Smooth muscle cell (in vitro differentiated cells): ENCODE results near the gene SRRM1. TPM values are rescaled to one million over a fixed set of nuclear protein-coding genes. Genes with fewer than 3 reads are reported as not detected.
"Not testable (repeated sequence)": the region's sequence is repeated elsewhere in the genome, so short reads cannot be mapped to it uniquely, and the experiment has no call there.

ENCODE experiments used
- DNase-seq: peaks from one replicate; lab custom pipeline; 2025; ENCODE audit not compliant: unreplicated experiment; lab: John Stamatoyannopoulos, UW
- H2AFZ ChIP-seq: fragments of 200-600 bp; sonication (generic); 2 replicates; pipeline ENCODE4 v1.6.0; 2016; ENCODE audit warnings: antibody characterized with exemption, low read depth, mild to moderate bottlenecking
- H3F3A ChIP-seq: fragments of 200-600 bp; sonication (generic); 2 replicates; pipeline ENCODE4 v1.6.0; 2017; ENCODE audit warnings: antibody characterized with exemption, low read depth
- H3K27ac ChIP-seq: fragments of 200-600 bp; sonication (generic); 2 replicates; pipeline ENCODE4 v1.5.1; 2016; ENCODE audit warnings: low read depth, mild to moderate bottlenecking
- H3K27me3 ChIP-seq: fragments of 200-600 bp; sonication (generic); 2 replicates; pipeline ENCODE4 v1.6.1; 2016; ENCODE audit warnings: low read depth, mild to moderate bottlenecking
- H3K36me3 ChIP-seq: fragments of 200-600 bp; sonication (generic); 2 replicates; pipeline ENCODE4 v1.5.1; 2016; ENCODE audit warnings: low read depth
- H3K4me1 ChIP-seq: fragments of 200-600 bp; sonication (generic); 2 replicates; pipeline ENCODE4 v1.5.1; 2016; ENCODE audit warnings: low read depth
- H3K4me2 ChIP-seq: fragments of 200-600 bp; sonication (generic); 2 replicates; pipeline ENCODE4 v1.6.0; 2016; ENCODE audit warnings: mild to moderate bottlenecking
- H3K4me3 ChIP-seq: fragments of 200-600 bp; sonication (generic); 2 replicates; pipeline ENCODE4 v1.5.1; 2016; ENCODE audit warnings: mild to moderate bottlenecking
- H3K79me2 ChIP-seq: fragments of 200-600 bp; sonication (generic); 2 replicates; pipeline ENCODE4 v1.6.0; 2016; ENCODE audit warnings: low read depth, mild to moderate bottlenecking
- H3K9ac ChIP-seq: fragments of 200-600 bp; sonication (generic); 2 replicates; pipeline ENCODE4 v1.6.0; 2016; ENCODE audit warnings: low read depth
- H3K9me3 ChIP-seq: fragments of 200-600 bp; sonication (generic); replicated peaks from 2 replicates; pipeline ENCODE4 v1.5.1; 2016; ENCODE audit warnings: low read depth
- H4K20me1 ChIP-seq: fragments of 200-600 bp; sonication (generic); 2 replicates; pipeline ENCODE4 v1.6.0; 2016; ENCODE audit warnings: low read depth
- CTCF ChIP-seq: fragments of 200-600 bp; sonication (generic); IDR thresholded peaks from 2 replicates; pipeline ENCODE4 v1.5.1; 2017; ENCODE audit warnings: borderline replicate concordance, mild to moderate bottlenecking, antibody characterized with exemption; ENCODE audit not compliant: insufficient read depth, poor library complexity, severe bottlenecking
- WGBS: methylation state at CpG from one replicate; pipeline ENCODE4 v1.1.7; 2016; ENCODE audit warnings: low lambda C conversion rate; 5-methylcytosine and 5-hydroxymethylcytosine counted together
- polyA plus RNA-seq: library from polyadenylated mRNA; unstranded; fragments of >200 nt; fragmentation: Nextera tagmentation; extraction: Ambion mirVana; gene quantifications from 2 replicates; pipeline ENCODE4 v1.2.1, GENCODE V29; 2016
- total RNA-seq: library from RNA; depleted of rRNA; stranded (reverse); fragments of >200 nt; gene quantifications from 2 replicates; pipeline ENCODE4 v1.2.3, GENCODE V29; 2014

Gene SRRM1
- total and polyA plus RNA-seq, 2 experiments from 2014 or later, result 53.8 to 96.0 TPM

GRCh38 chr1:24695202-24695974 lies 52.3 kb downstream of the SRRM1 start:
- Histone ChIP-seq H3F3A (peaks cover 13% of the 10 kb centered on the region), H3K4me2 (no peak overlapping the region), H3K36me3 (no peaks in the 10 kb centered on the region), H4K20me1 (no peaks in the 10 kb centered on the region), H3K4me3 (no peak overlapping the region), H2AFZ (no peak overlapping the region), H3K79me2 (no peaks in the 10 kb centered on the region), H3K4me1 (no peaks in the 10 kb centered on the region), H3K9me3 (no peaks in the 10 kb centered on the region), H3K9ac (no peak overlapping the region), H3K27me3 (no peaks in the 10 kb centered on the region), H3K27ac (no peak overlapping the region)
- TF ChIP-seq CTCF, result no peak
- WGBS, result 66% methylated on average over 7 of the region's 7 CpGs
- DNase-seq, result no peak

- H3K4me3 ChIP-seq, result no peak overlapping the region
- no peaks in the 10 kb centered on the region for H3K9me3 ChIP-seq
- H2AFZ ChIP-seq, result no peak overlapping the region
- no peaks in the 10 kb centered on the region for H3K79me2 ChIP-seq
- no peaks in the 10 kb centered on the region for H3K4me1 ChIP-seq
- 88% methylated on average over 5 of the region's 5 CpGs for WGBS
- H3K27me3 ChIP-seq, result no peaks in the 10 kb centered on the region
- DNase-seq, result no peak
- H3F3A ChIP-seq, result peaks cover 13% of the 10 kb centered on the region
- H4K20me1 ChIP-seq, result no peaks in the 10 kb centered on the region
- H3K27ac ChIP-seq, result no peak overlapping the region
- no peak overlapping the region for H3K9ac ChIP-seq
- H3K4me2 ChIP-seq, result no peak overlapping the region
- no peaks in the 10 kb centered on the region for H3K36me3 ChIP-seq
- no peak for TF ChIP-seq CTCF
These were observed 53.1 kb downstream of the SRRM1 start for GRCh38 chr1:24696041-24696755.

GRCh38 chr1:24696756-24697330 lies 53.7 kb downstream of the SRRM1 start:
- H3F3A ChIP-seq, result peaks cover 13% of the 10 kb centered on the region
- H3K27me3 ChIP-seq, result no peaks in the 10 kb centered on the region
- H3K79me2 ChIP-seq, result no peaks in the 10 kb centered on the region
- no peak for TF ChIP-seq CTCF
- WGBS, result 92% methylated on average over 15 of the region's 15 CpGs
- DNase-seq, result no peak
- no peak overlapping the region for H3K4me2 ChIP-seq
- no peak overlapping the region for H3K27ac ChIP-seq
- H4K20me1 ChIP-seq, result no peaks in the 10 kb centered on the region
- no peak overlapping the region for H3K9ac ChIP-seq
- no peak overlapping the region for H2AFZ ChIP-seq
- H3K36me3 ChIP-seq, result no peaks in the 10 kb centered on the region
- no peak overlapping the region for H3K4me3 ChIP-seq
- no peaks in the 10 kb centered on the region for H3K4me1 ChIP-seq
- H3K9me3 ChIP-seq, result no peaks in the 10 kb centered on the region

GRCh38 chr1:24697453-24698001 lies 54.4 kb downstream of the SRRM1 start:
- H3K27me3 ChIP-seq, H3K9ac ChIP-seq, H3K9me3 ChIP-seq, H3K36me3 ChIP-seq, H3K79me2 ChIP-seq, H2AFZ ChIP-seq, DNase-seq, H4K20me1 ChIP-seq, H3K4me3 ChIP-seq, H3K4me2 ChIP-seq, H3K27ac ChIP-seq, H3K4me1 ChIP-seq: not testable (repeated sequence)
- WGBS, result 98% methylated on average over 7 of the region's 7 CpGs
- peaks cover 13% of the 10 kb centered on the region for H3F3A ChIP-seq

- H3K27me3 ChIP-seq, H3K79me2 ChIP-seq, DNase-seq, H3K4me1 ChIP-seq, H3K36me3 ChIP-seq, H2AFZ ChIP-seq, H3K9ac ChIP-seq, H3K4me2 ChIP-seq, H3K4me3 ChIP-seq, H3K27ac ChIP-seq, H4K20me1 ChIP-seq, H3K9me3 ChIP-seq: not testable (repeated sequence)
- peaks cover 13% of the 10 kb centered on the region for H3F3A ChIP-seq
- WGBS, result 98% methylated on average over 8 of the region's 8 CpGs
These were observed 55.2 kb downstream of the SRRM1 start for GRCh38 chr1:24698326-24698725.
